BE2C (cell line): Measurements from ENCODE around the gene HOXB6.

ENCODE experiments used
- DNase-seq: peaks from one replicate; pipeline ENCODE4 v3.0.0-alpha.2; 2020
- H3K27me3 ChIP-seq: fragments of 250-450 bp; sonication (Bioruptor Pico); 2 replicates; pipeline ENCODE4 v1.5.1; 2020; ENCODE audit warnings: mild to moderate bottlenecking
- H3K36me3 ChIP-seq: fragments of 250-450 bp; sonication (Bioruptor Pico); 2 replicates; pipeline ENCODE4 v1.5.1; 2020; ENCODE audit warnings: mild to moderate bottlenecking
- H3K4me1 ChIP-seq: fragments of 250-450 bp; sonication (Bioruptor Pico); 2 replicates; pipeline ENCODE4 v1.5.1; 2020
- H3K4me3 ChIP-seq: 2 replicates; pipeline ENCODE4 v1.5.1; 2011; ENCODE audit warnings: low read depth, low read length
- H3K9me3 ChIP-seq: fragments of 250-450 bp; sonication (Bioruptor Pico); 2 replicates; pipeline ENCODE4 v1.5.1; 2020
- CTCF ChIP-seq: IDR thresholded peaks from 2 replicates; pipeline ENCODE4 v1.5.1; 2012; ENCODE audit warnings: mild to moderate bottlenecking, low read depth, low read length

The HOXB6 gene

GRCh38 chr17:48601207-48601538, 3.6 kb downstream of the HOXB6 start:
- no peaks in the 10 kb centered on the region for H3K4me1 ChIP-seq
- H3K9me3 ChIP-seq, result no peaks in the 10 kb centered on the region
- peaks cover 100% of the 10 kb centered on the region for H3K27me3 ChIP-seq
- H3K36me3 ChIP-seq, result no peaks in the 10 kb centered on the region
- no peak overlapping the region for H3K4me3 ChIP-seq
- DNase-seq, result no peak
- TF ChIP-seq CTCF, result no peak

DNA sequence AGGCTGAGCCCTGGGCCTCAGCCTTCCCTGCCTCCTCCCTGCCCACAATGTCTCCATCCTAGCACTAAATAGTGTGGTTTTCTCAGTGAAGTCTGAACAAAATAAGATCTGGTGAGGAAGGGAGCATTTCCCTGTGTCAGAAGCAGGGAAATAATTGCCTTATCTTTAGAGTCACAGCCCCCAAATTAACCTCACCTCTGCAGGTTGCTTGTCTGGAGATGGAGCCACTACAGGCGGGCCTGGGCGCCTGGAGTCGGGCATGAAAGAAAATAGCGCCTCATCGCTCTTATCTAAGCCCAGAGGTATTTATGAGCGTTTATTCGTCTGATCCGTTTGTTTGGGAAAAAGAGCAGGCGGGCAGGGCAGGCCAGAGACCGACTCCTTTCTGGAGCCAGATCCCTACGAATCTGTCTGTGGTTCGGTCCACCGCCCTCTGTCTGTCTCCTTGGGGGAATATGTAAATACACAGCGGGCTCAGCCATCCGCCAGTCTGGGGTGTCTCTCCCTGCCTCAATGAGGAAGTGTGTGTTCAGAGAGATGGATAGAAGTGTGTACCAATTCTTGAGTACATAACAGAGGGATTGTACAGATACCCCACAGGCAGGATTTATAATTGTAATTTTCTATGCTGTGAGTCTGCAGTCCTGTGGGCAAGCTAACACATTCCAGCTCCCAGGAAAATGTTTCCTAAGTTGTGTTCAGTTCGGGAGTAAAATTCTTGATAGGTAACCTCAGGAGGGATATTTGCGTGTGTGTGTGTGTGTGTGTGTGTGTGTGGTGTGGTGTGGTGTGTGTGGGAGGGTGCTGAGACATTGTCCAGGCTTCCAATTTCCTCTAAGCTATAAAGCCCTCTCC, 4.3 kb downstream of the HOXB6 start:
- H3K4me3 ChIP-seq, result no peak overlapping the region
- H3K27me3 ChIP-seq, result peaks cover 100% of the 10 kb centered on the region
- DNase-seq, result no peak
- no peak for TF ChIP-seq CTCF
- H3K9me3 ChIP-seq, result no peaks in the 10 kb centered on the region
- no peaks in the 10 kb centered on the region for H3K4me1 ChIP-seq
- no peaks in the 10 kb centered on the region for H3K36me3 ChIP-seq

GRCh38 chr17:48599354-48599753, 5.4 kb downstream of the HOXB6 start:
- Histone ChIP-seq H3K27me3 (peaks cover 100% of the 10 kb centered on the region), H3K9me3 (no peaks in the 10 kb centered on the region), H3K4me3 (no peak overlapping the region), H3K36me3 (no peaks in the 10 kb centered on the region), H3K4me1 (no peaks in the 10 kb centered on the region)
- TF ChIP-seq CTCF, result no peak
- no peak for DNase-seq

GRCh38 chr17:48598736-48599135, 6.0 kb downstream of the HOXB6 start:
- Histone ChIP-seq H3K4me1 (no peaks in the 10 kb centered on the region), H3K4me3 (no peak overlapping the region), H3K36me3 (no peaks in the 10 kb centered on the region), H3K9me3 (no peaks in the 10 kb centered on the region), H3K27me3 (peaks cover 100% of the 10 kb centered on the region)
- no peak for TF ChIP-seq CTCF
- DNase-seq, result no peak

GRCh38 chr17:48597778-48598631, 6.8 kb downstream of the HOXB6 start:
- H3K36me3 ChIP-seq, result no peaks in the 10 kb centered on the region
- no peaks in the 10 kb centered on the region for H3K9me3 ChIP-seq
- H3K27me3 ChIP-seq, result peaks cover 97% of the 10 kb centered on the region
- DNase-seq, result no peak
- no peak for TF ChIP-seq CTCF
- no peak overlapping the region for H3K4me3 ChIP-seq
- no peaks in the 10 kb centered on the region for H3K4me1 ChIP-seq

GRCh38 chr17:48597528-48597777, 7.3 kb downstream of the HOXB6 start:
- no peaks in the 10 kb centered on the region for H3K4me1 ChIP-seq
- no peak overlapping the region for H3K4me3 ChIP-seq
- peaks cover 97% of the 10 kb centered on the region for H3K27me3 ChIP-seq

More at GRCh38 chr17:48597528-48597777, 7.3 kb downstream of the HOXB6 start:
- H3K9me3 ChIP-seq, result no peaks in the 10 kb centered on the region
- TF ChIP-seq CTCF, result no peak
- no peaks in the 10 kb centered on the region for H3K36me3 ChIP-seq
- no peak for DNase-seq
